HUES48 (cell line): ENCODE measurements around the gene RREB1.
A peak's percentile ranks its signal among the peaks of the same experiment; 100 is the strongest.

Source experiments
- H3K27ac ChIP-seq: one replicate; pipeline ENCODE4 v1.7.0; 2013; ENCODE audit warnings: low read depth, low read length, inconsistent platforms
- H3K27me3 ChIP-seq: 2 replicates; pipeline ENCODE4 v1.6.1; 2013; ENCODE audit warnings: mild to moderate bottlenecking, low read length; ENCODE audit not compliant: control insufficient read depth, insufficient read depth
- H3K36me3 ChIP-seq: 2 replicates; pipeline ENCODE4 v1.6.1; 2013; ENCODE audit warnings: low read length; ENCODE audit not compliant: control insufficient read depth, insufficient read depth
- H3K4me1 ChIP-seq: 2 replicates; pipeline ENCODE4 v1.6.1; 2013; ENCODE audit warnings: mild to moderate bottlenecking, low read length; ENCODE audit not compliant: control insufficient read depth, insufficient read depth
- H3K4me3 ChIP-seq: 2 replicates; pipeline ENCODE4 v1.5.1; 2013; ENCODE audit warnings: mild to moderate bottlenecking, low read depth, low read length
- H3K9ac ChIP-seq: 2 replicates; pipeline ENCODE4 v1.6.1; 2013; ENCODE audit warnings: mild to moderate bottlenecking, low read depth, low read length, moderate library complexity
- H3K9me3 ChIP-seq: 2 replicates; pipeline ENCODE4 v1.6.1; 2013; ENCODE audit warnings: low read length; ENCODE audit not compliant: control insufficient read depth, insufficient read depth

Gene RREB1

GRCh38 chr6:7100072-7100752, 7.5 kb upstream of the RREB1 start:
- Histone ChIP-seq H3K27ac (no peak overlapping the region), H3K9ac (no peak overlapping the region), H3K9me3 (no peaks in the 10 kb centered on the region), H3K4me3 (no peak overlapping the region), H3K4me1 (peaks cover 5% of the 10 kb centered on the region), H3K27me3 (no peaks in the 10 kb centered on the region), H3K36me3 (no peaks in the 10 kb centered on the region)

DNA sequence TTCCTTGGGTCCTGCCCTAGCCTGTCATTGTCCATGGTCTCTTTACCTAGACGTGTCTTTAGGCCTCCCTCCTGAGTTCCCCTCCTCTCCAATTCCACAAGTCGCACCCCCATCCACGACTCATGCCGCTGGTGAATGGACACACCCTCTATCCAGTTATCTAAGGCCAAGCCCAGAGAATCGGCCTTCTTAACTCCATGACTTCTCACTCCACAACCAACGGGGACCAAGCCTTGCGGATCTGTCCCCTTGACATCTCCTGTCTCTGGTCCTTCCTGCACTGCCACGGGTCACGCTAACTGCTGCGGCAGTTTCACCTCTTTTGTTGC, 7.0 kb upstream of the RREB1 start:
- Histone ChIP-seq H3K9me3 (no peaks in the 10 kb centered on the region), H3K9ac (no peak overlapping the region), H3K4me1 (peaks cover 5% of the 10 kb centered on the region), H3K36me3 (no peaks in the 10 kb centered on the region), H3K4me3 (no peak overlapping the region), H3K27ac (no peak overlapping the region), H3K27me3 (no peaks in the 10 kb centered on the region)

- Histone ChIP-seq H3K9ac (no peak overlapping the region), H3K27me3 (peaks cover 4% of the 10 kb centered on the region; the same call in 1 of the 2 replicates), H3K27ac (no peak overlapping the region), H3K4me3 (no peak overlapping the region), H3K36me3 (no peaks in the 10 kb centered on the region), H3K4me1 (peaks cover 5% of the 10 kb centered on the region), H3K9me3 (no peaks in the 10 kb centered on the region)
Observed at GRCh38 chr6:7101290-7101689, 6.5 kb upstream of the RREB1 start.

- Histone ChIP-seq H3K36me3 (no peaks in the 10 kb centered on the region), H3K4me1 (peaks cover 8% of the 10 kb centered on the region), H3K4me3 (no peak overlapping the region)
Observed at GRCh38 chr6:7104752-7105151, 3.0 kb upstream of the RREB1 start.

GRCh38 chr6:7106215-7106751, 1.5 kb upstream of the RREB1 start:
- H3K36me3 ChIP-seq = no peaks in the 10 kb centered on the region
- H3K9ac ChIP-seq = no peak overlapping the region
- H3K4me3 ChIP-seq = peak overlapping the region; percentile 85
- no peak overlapping the region for H3K27ac ChIP-seq
- peaks cover 24% of the 10 kb centered on the region for H3K27me3 ChIP-seq
- H3K9me3 ChIP-seq = no peaks in the 10 kb centered on the region
- H3K4me1 ChIP-seq = peaks cover 18% of the 10 kb centered on the region

More at GRCh38 chr6:7104752-7105151, 3.0 kb upstream of the RREB1 start:
- no peak overlapping the region for H3K27ac ChIP-seq
- no peaks in the 10 kb centered on the region for H3K9me3 ChIP-seq
- H3K27me3 ChIP-seq = peaks cover 10% of the 10 kb centered on the region
- no peak overlapping the region for H3K9ac ChIP-seq

DNA sequence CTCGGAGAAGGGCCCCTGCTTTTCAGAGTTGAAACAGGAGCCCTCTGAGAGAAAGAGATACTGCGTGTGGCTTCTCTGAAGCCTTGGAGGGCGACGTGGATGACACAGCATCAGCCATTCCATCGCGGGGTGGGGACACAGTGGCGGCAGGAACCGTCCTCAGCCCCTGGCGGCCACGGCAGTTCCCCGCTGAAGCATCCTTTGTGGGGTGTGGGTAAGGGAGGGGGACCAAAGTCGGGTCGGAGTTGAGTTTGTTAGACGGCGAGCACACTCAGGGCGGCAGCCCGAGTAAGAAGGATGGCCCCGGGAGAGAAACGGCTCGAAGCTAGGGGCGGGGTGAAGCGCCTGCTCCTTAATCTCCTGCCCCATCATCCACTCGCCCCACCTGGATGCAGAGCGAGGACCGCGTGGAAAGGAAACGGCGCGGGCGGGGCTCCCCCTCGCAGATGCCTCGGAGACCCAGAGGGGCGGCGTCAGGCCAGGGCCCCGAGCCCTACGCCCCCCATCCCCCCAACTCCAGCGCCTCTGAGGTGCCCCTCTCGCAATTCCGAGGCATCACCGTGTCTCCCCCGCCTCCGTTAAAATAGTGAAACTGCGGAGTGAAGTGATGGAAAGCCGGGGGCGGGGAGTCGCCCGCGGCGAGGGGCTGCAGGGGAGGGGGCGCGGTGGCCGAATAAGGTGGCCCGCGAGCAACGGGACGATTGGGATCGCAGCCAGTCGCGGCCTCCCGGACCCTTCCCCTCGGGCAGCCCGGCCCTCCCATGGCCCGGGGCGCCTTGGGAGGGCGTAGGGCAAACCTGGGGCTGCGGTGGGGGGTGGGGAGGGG, 796 bp upstream of the RREB1 start:
- Histone ChIP-seq H3K4me1 (peaks cover 24% of the 10 kb centered on the region), H3K27ac (no peak overlapping the region), H3K9ac (no peak overlapping the region), H3K4me3 (peak overlapping the region; percentile 85), H3K27me3 (peaks cover 31% of the 10 kb centered on the region), H3K9me3 (no peaks in the 10 kb centered on the region), H3K36me3 (no peaks in the 10 kb centered on the region)

DNA sequence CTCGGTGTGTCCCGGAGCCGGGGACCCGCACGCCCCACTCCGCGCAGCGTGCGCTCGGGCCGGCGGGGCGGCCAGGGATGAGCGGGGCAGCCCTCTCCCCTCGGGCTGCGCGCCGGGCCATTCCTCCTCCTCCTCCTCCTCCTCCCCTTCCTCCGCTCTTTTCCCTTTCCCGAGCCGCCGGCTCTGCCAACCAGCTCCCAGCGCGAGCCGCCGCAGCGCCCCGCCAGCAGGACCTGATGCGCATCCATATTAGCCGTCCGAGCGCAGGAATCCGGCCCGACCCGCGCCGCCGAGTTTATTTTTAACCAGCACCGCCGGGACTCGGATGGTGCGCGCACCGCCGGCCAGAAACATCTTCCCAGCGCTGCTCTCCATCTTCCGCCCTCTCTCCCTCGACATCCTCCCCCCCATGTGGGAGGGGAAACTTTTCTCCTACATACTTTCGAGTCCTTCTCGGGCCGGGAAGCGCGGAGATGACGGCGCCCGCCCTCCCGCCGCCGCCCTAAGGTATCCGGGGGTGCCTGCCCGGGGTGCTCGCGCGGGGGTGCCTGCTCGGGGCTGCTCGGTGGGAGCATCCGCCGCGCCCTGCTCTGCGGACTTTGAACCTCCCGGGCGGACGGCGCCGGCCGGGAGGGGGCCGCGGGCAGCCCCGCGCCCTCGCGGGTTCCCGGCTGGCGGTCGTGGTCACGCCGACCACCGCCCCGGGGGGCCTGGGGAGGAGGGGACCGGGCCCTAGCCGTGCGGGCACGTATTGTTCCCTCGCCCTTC, 619 bp downstream of the RREB1 start:
- Histone ChIP-seq H3K4me3 (peak overlapping the region; percentile 85), H3K36me3 (no peaks in the 10 kb centered on the region), H3K4me1 (peaks cover 38% of the 10 kb centered on the region), H3K27me3 (peaks cover 38% of the 10 kb centered on the region), H3K9me3 (no peaks in the 10 kb centered on the region), H3K27ac (peak overlapping the region; percentile 50), H3K9ac (peak overlapping the region; percentile 52; the same call in 1 of the 2 replicates)

DNA sequence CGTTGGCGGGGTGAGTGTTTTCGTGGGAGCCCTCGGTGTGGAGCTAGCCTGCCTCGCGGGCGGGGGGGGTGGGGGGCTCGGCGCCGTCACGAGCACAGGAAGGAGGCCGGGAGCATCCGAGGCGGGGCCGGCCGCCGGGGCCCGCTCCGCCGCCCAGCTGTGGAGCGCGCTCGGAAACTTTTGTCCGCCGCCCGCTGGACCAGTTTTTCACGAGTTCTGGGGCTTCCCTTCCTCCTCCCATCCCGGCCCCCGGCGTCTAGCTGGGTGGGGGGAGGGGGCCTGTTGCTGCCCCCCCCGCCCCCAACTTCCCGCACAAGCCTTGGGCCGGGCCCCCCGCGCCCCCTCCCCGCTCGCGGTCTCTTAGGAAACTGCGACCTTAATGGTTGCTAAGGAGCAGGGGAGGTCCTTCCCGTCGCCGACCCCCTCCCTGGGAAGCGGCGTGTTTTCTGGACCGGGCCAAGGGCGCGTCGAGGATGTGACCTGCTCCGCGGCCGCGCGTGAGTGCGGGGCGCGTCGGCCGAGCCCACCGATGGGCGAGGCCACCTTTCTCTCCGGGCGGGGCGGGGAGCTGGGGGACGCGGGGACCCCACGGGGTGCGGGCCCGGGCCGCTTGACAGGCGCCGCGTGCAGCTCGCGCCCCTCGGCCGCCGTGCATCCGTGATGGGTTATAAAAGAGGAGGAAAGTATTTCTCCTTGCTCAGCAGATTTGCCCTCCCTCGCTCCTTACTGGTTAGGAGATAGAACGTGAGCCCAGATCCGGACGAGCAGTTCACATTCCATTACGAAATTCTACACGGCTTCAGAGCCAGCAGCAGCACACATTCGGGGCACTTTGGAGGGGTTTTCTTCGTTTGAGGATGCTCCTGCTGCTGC, 1.4 kb downstream of the RREB1 start:
- no peak overlapping the region for H3K9ac ChIP-seq
- H3K4me3 ChIP-seq = peak overlapping the region; percentile 85
- no peak overlapping the region for H3K27ac ChIP-seq
- H3K4me1 ChIP-seq = peaks cover 42% of the 10 kb centered on the region
- no peaks in the 10 kb centered on the region for H3K9me3 ChIP-seq
- H3K27me3 ChIP-seq = peaks cover 38% of the 10 kb centered on the region
- no peaks in the 10 kb centered on the region for H3K36me3 ChIP-seq

DNA sequence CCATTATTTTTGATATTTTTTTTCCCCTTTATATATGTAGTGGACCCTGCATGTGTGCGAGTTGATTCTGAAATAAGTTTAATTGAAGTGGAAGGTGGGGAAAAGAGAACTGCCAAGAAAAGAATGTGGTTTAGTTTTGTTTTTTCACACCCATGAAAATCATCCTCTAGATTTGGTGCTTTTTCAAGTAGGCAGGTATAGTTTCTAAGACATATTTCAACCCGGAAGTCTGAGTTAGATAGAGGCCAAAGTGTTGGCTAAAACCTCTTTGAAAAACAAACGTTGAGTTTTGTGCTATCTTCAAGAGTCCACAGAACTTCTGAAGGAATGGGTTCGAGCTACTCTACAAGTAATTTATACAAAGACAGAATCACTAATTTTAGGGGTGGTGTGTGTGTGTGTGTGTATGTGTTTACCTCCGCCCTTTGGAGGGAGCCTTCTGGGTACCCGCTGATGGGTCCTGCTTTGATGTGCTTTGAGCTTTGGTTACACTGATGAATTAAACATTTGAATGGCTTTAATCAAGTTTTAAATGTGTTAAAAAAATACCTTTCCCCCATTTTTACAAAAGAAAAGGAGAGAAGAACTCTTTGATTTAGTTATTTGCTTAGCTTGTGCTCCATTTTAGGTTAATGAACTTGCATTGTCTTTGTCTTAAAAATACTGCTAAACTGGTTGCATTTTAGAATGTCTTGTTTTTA, 2.5 kb downstream of the RREB1 start:
- H3K4me1 ChIP-seq = peaks cover 52% of the 10 kb centered on the region
- no peak overlapping the region for H3K27ac ChIP-seq
- H3K27me3 ChIP-seq = peaks cover 38% of the 10 kb centered on the region
- no peaks in the 10 kb centered on the region for H3K36me3 ChIP-seq
- H3K9ac ChIP-seq = no peak overlapping the region
- peak overlapping the region; percentile 85 for H3K4me3 ChIP-seq
- no peaks in the 10 kb centered on the region for H3K9me3 ChIP-seq
